ENCODE measurements around the gene KEAP1. TPM values are rescaled to one million over a fixed set of nuclear protein-coding genes. Genes with fewer than 3 reads are reported as not detected.
A peak's percentile ranks its signal among the peaks of the same experiment; 100 is the strongest.
"Not testable (repeated sequence)": the region's sequence is repeated elsewhere in the genome, so short reads cannot be mapped to it uniquely, and the experiment has no call there.

KEAP1 gene
- total RNA-seq, 1 donor = 77.1 TPM

DNA sequence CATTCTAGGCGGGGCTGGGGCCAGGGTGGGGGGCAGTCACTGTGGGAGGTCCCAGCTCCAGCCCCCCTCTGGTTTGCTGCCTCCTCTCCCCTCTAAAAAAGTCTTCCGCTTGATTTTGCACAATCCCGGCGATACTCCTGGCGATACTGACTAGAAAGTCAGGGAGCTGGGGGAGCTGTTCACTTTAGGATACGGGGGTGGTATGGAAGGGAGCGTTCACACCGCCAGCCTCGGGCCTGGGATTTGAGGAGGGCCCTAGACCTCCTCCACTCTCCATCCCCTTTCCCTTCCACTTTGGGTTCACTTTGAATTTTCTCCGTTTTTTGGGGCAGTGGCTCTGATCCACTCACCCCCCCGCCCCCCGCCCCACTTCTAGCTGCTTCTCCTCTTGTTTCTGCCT lies 35.0 kb downstream of the KEAP1 start:
- no peaks in the 10 kb centered on the region for H4K20me1 ChIP-seq (ENCODE audit: insufficient read depth, low read length)
- H3K4me1 ChIP-seq (ENCODE audit: insufficient read depth, low read length) = no peaks in the 10 kb centered on the region
- H2AFZ ChIP-seq (ENCODE audit: low read length) = no peak overlapping the region
- H3K27me3 ChIP-seq (ENCODE audit: insufficient read depth, low read length) = no peaks in the 10 kb centered on the region
- peak; percentile 23 for DNase-seq (ENCODE audit: insufficient read length, low spot score, missing footprints)
- no peak overlapping the region for H3K27ac ChIP-seq (ENCODE audit: low read depth, low read length)
- TF ChIP-seq, protein P1, sequence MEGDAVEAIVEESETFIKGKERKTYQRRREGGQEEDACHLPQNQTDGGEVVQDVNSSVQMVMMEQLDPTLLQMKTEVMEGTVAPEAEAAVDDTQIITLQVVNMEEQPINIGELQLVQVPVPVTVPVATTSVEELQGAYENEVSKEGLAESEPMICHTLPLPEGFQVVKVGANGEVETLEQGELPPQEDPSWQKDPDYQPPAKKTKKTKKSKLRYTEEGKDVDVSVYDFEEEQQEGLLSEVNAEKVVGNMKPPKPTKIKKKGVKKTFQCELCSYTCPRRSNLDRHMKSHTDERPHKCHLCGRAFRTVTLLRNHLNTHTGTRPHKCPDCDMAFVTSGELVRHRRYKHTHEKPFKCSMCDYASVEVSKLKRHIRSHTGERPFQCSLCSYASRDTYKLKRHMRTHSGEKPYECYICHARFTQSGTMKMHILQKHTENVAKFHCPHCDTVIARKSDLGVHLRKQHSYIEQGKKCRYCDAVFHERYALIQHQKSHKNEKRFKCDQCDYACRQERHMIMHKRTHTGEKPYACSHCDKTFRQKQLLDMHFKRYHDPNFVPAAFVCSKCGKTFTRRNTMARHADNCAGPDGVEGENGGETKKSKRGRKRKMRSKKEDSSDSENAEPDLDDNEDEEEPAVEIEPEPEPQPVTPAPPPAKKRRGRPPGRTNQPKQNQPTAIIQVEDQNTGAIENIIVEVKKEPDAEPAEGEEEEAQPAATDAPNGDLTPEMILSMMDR (IDR thresholded peaks at IDR 0.05; ENCODE audit: extremely low read depth, low read depth, low read length) = no peak
- H3K4me2 ChIP-seq (ENCODE audit: insufficient read depth, low read length) = no peak overlapping the region
- H3K36me3 ChIP-seq (ENCODE audit: insufficient read depth, low read length) = no peaks in the 10 kb centered on the region
- no peak overlapping the region for H3K4me3 ChIP-seq (ENCODE audit: insufficient read depth, low read length)
- no peaks in the 10 kb centered on the region for H3K79me2 ChIP-seq (ENCODE audit: insufficient read depth, low read length)
- H3K9me3 ChIP-seq (ENCODE audit: low read depth, low read length) = no peaks in the 10 kb centered on the region

DNA sequence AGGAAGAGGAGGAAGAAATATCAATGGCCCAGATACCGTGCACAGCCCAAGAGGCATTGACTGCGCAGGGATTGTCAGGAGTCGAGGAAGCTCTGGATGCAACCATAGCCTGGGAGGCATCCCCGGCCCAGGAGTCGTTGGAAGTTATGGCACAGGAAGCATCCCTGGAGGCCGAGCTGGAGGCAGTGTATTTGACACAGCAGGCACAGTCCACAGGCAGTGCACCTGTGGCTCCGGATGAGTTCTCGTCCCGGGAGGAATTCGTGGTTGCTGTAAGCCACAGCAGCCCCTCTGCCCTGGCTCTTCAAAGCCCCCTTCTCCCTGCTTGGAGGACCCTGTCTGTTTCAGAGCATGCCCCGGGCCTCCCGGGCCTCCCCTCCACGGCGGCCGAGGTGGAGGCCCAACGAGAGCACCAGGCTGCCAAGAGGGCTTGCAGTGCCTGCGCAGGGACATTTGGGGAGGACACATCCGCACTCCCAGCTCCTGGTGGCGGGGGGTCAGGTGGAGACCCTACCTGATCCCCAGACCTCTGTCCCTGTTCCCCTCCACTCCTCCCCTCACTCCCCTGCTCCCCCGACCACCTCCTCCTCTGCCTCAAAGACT lies 36.0 kb downstream of the KEAP1 start:
- H3K4me2 ChIP-seq (ENCODE audit: insufficient read depth, low read length) = no peak overlapping the region
- H3K79me2 ChIP-seq (ENCODE audit: insufficient read depth, low read length) = no peaks in the 10 kb centered on the region
- H3K9me3 ChIP-seq (ENCODE audit: low read depth, low read length) = no peaks in the 10 kb centered on the region
- no peak overlapping the region for H3K4me3 ChIP-seq (ENCODE audit: insufficient read depth, low read length)
- H3K27ac ChIP-seq (ENCODE audit: low read depth, low read length) = no peak overlapping the region
- H3K4me1 ChIP-seq (ENCODE audit: insufficient read depth, low read length) = no peaks in the 10 kb centered on the region
- no peaks in the 10 kb centered on the region for H3K36me3 ChIP-seq (ENCODE audit: insufficient read depth, low read length)
- H3K27me3 ChIP-seq (ENCODE audit: insufficient read depth, low read length) = no peaks in the 10 kb centered on the region
- H2AFZ ChIP-seq (ENCODE audit: low read length) = no peak overlapping the region
- TF ChIP-seq, protein P1 (IDR thresholded peaks at IDR 0.05; ENCODE audit: extremely low read depth, low read depth, low read length) = no peak
- DNase-seq (ENCODE audit: insufficient read length, low spot score, missing footprints) = peak; percentile 36
- H4K20me1 ChIP-seq (ENCODE audit: insufficient read depth, low read length) = no peaks in the 10 kb centered on the region

DNA sequence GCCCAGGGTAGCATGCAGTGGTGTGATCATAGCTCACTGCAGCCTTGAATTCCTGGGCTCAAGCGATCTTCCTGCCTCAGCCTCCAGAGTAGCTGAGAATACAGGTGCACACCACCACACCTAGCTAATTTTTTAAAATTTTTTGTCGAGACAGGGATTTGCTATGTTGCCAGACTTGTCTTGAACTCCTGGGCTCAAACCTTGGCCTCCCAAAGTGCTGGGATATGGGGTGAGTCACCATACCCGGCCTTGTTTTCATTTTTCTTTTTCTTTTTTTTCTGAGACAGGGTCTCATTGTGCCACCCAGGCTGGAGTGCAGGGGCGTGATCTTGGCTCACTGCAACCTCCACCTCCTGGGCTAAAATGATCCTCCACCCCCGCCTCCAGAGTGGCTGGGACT lies 38.7 kb downstream of the KEAP1 start:
- H3K4me3 ChIP-seq (ENCODE audit: insufficient read depth, low read length) = no peak overlapping the region
- TF ChIP-seq, protein P1 (IDR thresholded peaks at IDR 0.05; ENCODE audit: extremely low read depth, low read depth, low read length) = no peak
- no peaks in the 10 kb centered on the region for H4K20me1 ChIP-seq (ENCODE audit: insufficient read depth, low read length)
- no peaks in the 10 kb centered on the region for H3K36me3 ChIP-seq (ENCODE audit: insufficient read depth, low read length)
- no peaks in the 10 kb centered on the region for H3K27me3 ChIP-seq (ENCODE audit: insufficient read depth, low read length)
- no peaks in the 10 kb centered on the region for H3K4me1 ChIP-seq (ENCODE audit: insufficient read depth, low read length)
- H3K79me2 ChIP-seq (ENCODE audit: insufficient read depth, low read length) = no peaks in the 10 kb centered on the region
- H3K4me2 ChIP-seq (ENCODE audit: insufficient read depth, low read length) = no peak overlapping the region
- DNase-seq (ENCODE audit: insufficient read length, low spot score, missing footprints) = no peak
- H2AFZ ChIP-seq (ENCODE audit: low read length) = no peak overlapping the region
- no peak overlapping the region for H3K27ac ChIP-seq (ENCODE audit: low read depth, low read length)
- no peaks in the 10 kb centered on the region for H3K9me3 ChIP-seq (ENCODE audit: low read depth, low read length)

DNA sequence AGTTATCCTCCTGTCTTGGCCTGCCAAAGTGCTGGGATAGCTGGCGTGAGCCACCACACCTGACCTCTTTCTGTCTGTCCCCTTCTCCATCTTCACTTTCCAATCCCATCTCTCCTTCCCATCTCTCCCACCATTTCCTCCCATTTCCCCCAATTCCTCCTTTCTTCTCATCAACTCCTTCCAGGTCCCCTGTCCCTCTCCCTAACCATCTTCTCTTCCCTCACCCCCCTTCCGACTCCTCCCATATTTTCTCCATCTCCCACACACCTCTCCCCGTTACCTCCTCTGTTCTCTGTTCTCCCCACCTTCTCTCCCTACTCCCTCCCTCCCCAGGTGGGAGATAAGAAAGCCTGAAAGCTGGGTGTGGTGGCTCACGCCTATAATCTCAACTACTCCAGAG lies 40.6 kb downstream of the KEAP1 start:
- TF ChIP-seq, protein P1 (IDR thresholded peaks at IDR 0.05; ENCODE audit: extremely low read depth, low read depth, low read length) = no peak
- Histone ChIP-seq H3K36me3 (ENCODE audit: insufficient read depth, low read length) (no peaks in the 10 kb centered on the region), H3K27ac (ENCODE audit: low read depth, low read length) (no peak overlapping the region), H3K4me2 (ENCODE audit: insufficient read depth, low read length) (no peak overlapping the region), H2AFZ (ENCODE audit: low read length) (no peak overlapping the region), H3K79me2 (ENCODE audit: insufficient read depth, low read length) (no peaks in the 10 kb centered on the region), H3K4me3 (ENCODE audit: insufficient read depth, low read length) (no peak overlapping the region), H3K27me3 (ENCODE audit: insufficient read depth, low read length) (no peaks in the 10 kb centered on the region), H3K9me3 (ENCODE audit: low read depth, low read length) (no peaks in the 10 kb centered on the region), H3K4me1 (ENCODE audit: insufficient read depth, low read length) (no peaks in the 10 kb centered on the region), H4K20me1 (ENCODE audit: insufficient read depth, low read length) (no peaks in the 10 kb centered on the region)
- DNase-seq (ENCODE audit: insufficient read length, low spot score, missing footprints) = no peak

DNA sequence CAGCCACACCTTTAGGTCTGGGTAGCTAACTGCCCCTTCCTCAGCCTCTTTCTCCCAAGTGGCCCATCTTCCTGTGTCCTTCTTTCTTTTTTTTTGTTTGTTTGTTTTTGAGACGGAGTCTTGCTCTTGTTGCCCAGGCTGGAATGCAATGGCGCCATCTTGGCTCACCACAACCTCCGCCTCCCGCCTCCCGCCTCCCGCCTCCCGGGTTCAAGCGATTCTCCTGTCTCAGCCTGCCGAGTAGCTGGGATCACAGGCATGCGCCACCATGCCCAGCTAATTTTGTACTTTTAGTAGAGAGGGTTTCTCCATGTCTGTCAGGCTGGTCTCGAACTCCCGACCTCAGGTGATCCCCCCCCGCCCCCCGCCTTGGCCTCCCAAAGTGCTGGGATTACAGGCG lies 41.1 kb downstream of the KEAP1 start:
- H3K9me3 ChIP-seq (ENCODE audit: low read depth, low read length); H3K27ac ChIP-seq (ENCODE audit: low read depth, low read length); H3K4me2 ChIP-seq (ENCODE audit: insufficient read depth, low read length); H3K4me3 ChIP-seq (ENCODE audit: insufficient read depth, low read length); H3K79me2 ChIP-seq (ENCODE audit: insufficient read depth, low read length); H3K27me3 ChIP-seq (ENCODE audit: insufficient read depth, low read length); DNase-seq (ENCODE audit: insufficient read length, low spot score, missing footprints); H3K4me1 ChIP-seq (ENCODE audit: insufficient read depth, low read length); H4K20me1 ChIP-seq (ENCODE audit: insufficient read depth, low read length); H2AFZ ChIP-seq (ENCODE audit: low read length); H3K36me3 ChIP-seq (ENCODE audit: insufficient read depth, low read length): not testable (repeated sequence)

All from osteoblast (primary cell).